ENCODE data around the gene PFAS.

GRCh38 chr17:8311131-8311790 lies 62.2 kb downstream of the PFAS start:
- no peak for TF ChIP-seq EZH2 (IDR thresholded peaks at IDR 0.05)
- no peak for TF ChIP-seq POLR2AphosphoS5 (IDR thresholded peaks at IDR 0.05; ENCODE audit: borderline replicate concordance, low read depth, low read length)

Data from SK-N-MC (cell line).